Central memory CD4-positive, alpha-beta T cell (primary cell): Measurements from ENCODE around the gene PPP3CB.
A peak's percentile ranks its signal among the peaks of the same experiment; 100 is the strongest.
"Not testable (repeated sequence)": the region's sequence is repeated elsewhere in the genome, so short reads cannot be mapped to it uniquely, and the experiment has no call there.

Experiments
- DNase-seq: peaks from one replicate; pipeline ENCODE4 v3.0.0; 2022

The PPP3CB gene

GRCh38 chr10:73413528-73414229, 82.1 kb downstream of the PPP3CB start, which contains the start of gene ANXA7:
TSS of gene ANXA7 (minus strand) at chr10:73414058. CDS start at chr10:73400856, 13,202 bp downstream.
- peak; percentile 84 for DNase-seq

DNA sequence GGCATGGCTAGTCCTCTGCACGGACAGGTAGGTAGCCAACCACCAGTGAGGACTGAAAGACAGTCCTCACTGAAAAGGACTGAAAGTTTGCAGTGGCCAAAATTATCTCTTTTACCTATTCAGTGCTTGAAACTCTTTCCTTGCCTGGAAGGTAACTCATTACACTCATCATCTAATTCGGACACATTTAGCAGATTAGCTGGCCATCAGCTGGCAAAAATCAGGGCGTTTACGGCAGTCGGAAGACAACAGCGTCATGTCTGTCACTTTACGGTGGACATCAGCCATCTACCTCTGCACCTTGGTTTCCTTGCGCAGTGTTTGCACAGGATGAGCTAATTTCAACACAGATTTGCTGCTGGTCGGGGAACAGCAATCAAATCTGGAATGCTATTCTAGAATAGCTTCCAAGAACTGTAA, 82.7 kb downstream of the PPP3CB start:
- DNase-seq: peak; percentile 5

- DNase-seq: no peak
These were observed 84.9 kb downstream of the PPP3CB start for GRCh38 chr10:73410897-73411296.

- DNase-seq: no peak
These were observed 86.8 kb downstream of the PPP3CB start for GRCh38 chr10:73408978-73409521.

DNA sequence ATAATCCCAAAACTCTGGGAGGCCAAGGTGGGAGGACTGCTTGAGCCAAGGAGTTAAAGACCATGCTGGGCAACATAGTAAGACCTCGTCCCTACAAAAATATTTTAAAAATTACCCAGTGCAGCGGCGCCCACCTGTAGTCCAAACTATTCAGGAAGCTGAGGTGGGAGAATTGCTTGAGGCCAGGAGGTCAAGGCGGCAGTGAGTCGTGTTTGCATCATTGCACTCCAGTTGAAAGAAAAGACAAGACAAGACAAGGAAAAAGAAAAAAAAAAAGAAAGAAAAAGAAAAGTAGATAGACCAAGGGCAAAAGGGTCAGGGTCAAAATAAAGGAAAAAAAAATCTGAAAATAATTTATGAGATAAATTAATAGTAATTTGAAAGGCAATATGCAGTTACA, 87.8 kb downstream of the PPP3CB start:
- DNase-seq: no peak

DNA sequence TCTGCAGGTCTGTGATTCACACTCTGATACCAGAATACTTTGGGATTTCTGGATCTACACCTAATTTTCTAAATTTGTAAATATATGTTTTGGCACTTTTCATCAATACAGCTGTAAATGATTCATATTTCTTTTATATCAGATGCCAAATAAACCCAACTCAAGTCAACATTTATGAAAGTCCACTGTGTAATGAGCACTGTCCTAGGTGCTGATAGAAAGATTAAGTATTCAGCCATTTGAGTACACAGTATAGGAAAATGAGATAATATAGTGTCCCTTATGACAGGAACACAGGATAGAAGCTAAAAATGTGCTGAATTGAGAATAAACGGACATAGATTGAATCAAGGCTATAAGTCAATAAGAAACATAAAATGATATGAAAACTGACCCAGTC, 88.3 kb downstream of the PPP3CB start:
- no peak for DNase-seq

DNA sequence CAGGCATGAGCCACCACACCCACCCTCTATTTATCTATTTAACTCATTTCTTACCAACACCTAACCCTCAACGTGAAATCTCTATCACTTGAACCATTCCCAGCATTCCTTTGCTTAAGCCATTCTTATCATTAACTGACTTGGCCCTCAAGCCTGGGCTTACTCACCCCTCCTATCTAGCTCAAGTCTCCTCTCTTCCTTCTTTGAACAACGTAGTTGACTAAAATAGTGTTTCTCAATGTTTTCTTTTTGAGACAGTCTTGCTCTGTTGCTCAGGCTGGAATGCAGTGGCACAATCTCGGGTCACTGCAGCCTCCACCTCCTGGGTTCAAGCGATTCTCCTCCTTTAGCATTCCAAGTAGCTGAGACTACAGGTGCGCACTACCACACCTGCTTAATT, 89.0 kb downstream of the PPP3CB start:
- DNase-seq: no peak

DNA sequence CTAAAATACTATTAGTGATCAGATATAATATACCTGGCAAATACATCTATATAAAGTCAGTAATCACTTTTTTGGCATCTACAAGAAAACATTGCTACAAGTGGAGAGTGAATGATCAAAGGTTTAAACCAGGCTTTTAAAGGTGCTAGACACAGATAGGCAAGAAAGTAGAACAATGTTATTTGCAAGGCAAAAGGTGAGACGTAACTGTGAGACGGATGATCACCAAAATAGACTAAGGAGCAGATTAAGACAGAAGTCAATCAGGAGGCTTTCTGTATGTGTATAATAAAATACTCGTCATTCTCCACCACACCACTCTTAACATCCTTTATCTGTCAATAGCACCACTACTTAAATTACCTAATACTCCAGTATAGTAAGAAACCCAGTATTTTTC, 90.3 kb downstream of the PPP3CB start:
- DNase-seq: no peak

DNA sequence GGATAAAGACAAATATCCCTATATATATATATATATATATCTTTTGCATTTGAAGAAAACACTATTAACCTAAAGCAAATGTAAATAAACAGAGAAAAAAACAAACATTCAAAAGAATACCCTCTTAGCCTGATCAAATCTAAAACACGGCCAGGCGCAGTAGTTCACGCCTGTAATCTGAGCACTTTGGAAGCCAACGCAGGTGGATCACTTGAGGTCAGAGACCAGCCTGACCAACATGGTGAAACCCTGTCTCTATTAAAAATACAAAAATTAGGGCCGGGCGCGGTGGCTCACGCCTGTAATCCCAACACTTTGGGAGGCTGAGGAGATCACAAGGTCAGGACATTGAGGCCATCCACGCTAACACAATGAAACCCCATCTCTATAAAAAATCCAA, 91.1 kb downstream of the PPP3CB start:
- no peak for DNase-seq

DNA sequence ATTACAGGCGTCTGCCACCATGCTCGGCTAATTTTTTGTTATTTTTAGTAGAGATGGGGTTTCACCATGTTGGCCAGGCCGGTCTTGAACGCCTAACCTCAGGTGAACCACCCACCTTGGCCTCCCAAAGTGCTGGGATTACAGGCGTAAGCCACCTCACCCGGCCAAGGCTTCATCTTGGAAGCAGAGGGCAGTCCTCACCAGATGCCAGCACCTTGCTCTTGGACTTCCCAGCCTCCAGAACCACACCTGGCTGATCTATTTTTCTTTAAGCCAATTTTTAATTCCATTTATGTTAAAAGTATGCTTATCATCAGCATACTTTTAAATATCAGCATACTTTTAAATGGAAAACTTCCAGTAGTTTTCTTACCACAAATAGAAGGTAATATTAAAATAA, 94.2 kb downstream of the PPP3CB start:
- DNase-seq: no peak

DNA sequence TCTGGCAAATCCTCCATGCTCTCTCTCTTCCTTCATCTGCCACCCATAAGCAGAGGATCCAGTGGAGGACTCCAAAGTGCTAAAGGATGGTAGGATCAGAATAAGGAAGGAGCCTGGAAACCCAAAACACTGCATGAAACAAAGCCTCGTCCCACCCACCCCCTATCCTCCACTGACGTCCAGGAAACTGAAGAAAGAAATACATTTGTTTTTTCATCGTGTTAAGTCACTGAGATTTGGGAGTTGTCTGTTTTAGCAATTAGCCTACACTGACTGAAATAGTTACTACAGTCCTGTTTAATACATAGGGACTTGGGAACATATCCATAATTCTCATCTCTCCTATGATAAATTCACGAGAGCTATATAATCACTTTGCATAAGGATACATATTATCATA, 96.8 kb downstream of the PPP3CB start:
- DNase-seq: no peak

DNA sequence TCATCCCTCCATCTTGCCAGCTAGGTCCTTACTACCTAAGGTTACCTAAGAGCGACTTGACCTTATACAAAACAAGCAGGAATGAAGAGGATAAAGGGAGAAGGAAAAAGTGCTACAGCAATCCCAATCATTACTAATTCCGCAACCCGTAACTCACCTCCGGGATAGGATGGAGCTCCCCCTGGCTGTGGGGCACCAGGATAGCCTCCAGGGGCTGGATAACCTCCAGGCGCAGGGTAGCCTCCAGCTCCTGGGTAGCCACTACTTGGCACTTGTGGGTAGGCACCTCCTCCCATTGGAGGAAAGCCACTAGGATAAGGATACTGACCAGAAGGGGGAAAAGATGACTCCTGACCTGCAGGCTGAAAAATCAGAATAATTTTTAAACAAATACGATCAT, 97.8 kb downstream of the PPP3CB start:
- DNase-seq: no peak

GRCh38 chr10:73394325-73394724, 101.5 kb downstream of the PPP3CB start:
- not testable (repeated sequence) for DNase-seq

- DNase-seq: no peak
These were observed 107.6 kb downstream of the PPP3CB start for GRCh38 chr10:73388228-73388627.

DNA sequence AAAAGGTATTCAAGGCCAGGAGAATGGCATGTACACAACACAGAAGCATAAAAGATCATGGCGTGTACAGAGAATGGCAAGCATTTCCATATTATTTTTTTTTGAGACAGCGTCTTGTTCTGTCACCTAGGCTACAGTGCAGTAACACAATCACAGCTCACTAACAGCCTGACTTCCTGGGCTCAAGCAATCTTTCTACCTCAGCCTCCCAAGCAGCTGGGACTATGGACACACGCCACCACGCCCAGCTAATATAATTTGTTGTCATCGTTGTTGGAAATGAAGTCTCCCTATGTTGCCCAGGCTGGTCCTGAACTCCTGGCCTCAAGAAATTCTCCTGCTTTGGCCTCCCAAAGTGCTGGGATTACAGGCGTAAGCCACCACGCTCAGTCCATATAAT, 109.2 kb downstream of the PPP3CB start:
- no peak for DNase-seq
